NCI-H128 (cell line): Measurements from ENCODE around the gene HIPK2.
A peak's percentile ranks its signal among the peaks of the same experiment; 100 is the strongest.

Experiments
- DNase-seq: peaks from one replicate; lab custom pipeline; 2025; ENCODE audit not compliant: unreplicated experiment; lab: John Stamatoyannopoulos, UW

Gene HIPK2

GRCh38 chr7:139753081-139753692, 24.6 kb downstream of the HIPK2 start:
- no peak for DNase-seq

GRCh38 chr7:139752604-139753003, 25.2 kb downstream of the HIPK2 start:
- DNase-seq: no peak

- DNase-seq: no peak
Observed at GRCh38 chr7:139752148-139752547, 25.6 kb downstream of the HIPK2 start.

- no peak for DNase-seq
Observed at GRCh38 chr7:139750459-139751095, 27.2 kb downstream of the HIPK2 start.

GRCh38 chr7:139749545-139749944, 28.3 kb downstream of the HIPK2 start:
- DNase-seq: no peak

GRCh38 chr7:139748941-139749340, 28.9 kb downstream of the HIPK2 start:
- DNase-seq: no peak

- DNase-seq: no peak
Observed at GRCh38 chr7:139748373-139748765, 29.4 kb downstream of the HIPK2 start.

- DNase-seq: no peak
Observed at GRCh38 chr7:139747662-139748372, 30.0 kb downstream of the HIPK2 start.

- no peak for DNase-seq
Observed at GRCh38 chr7:139746652-139747051, 31.1 kb downstream of the HIPK2 start.

- no peak for DNase-seq
Observed at GRCh38 chr7:139745678-139746143, 32.1 kb downstream of the HIPK2 start.

- no peak for DNase-seq
Observed at GRCh38 chr7:139744768-139745677, 32.8 kb downstream of the HIPK2 start.

GRCh38 chr7:139743967-139744767, 33.6 kb downstream of the HIPK2 start:
- no peak for DNase-seq

- DNase-seq: no peak
Observed at GRCh38 chr7:139743267-139743966, 34.4 kb downstream of the HIPK2 start.

GRCh38 chr7:139741789-139742344, 35.9 kb downstream of the HIPK2 start:
- no peak for DNase-seq

GRCh38 chr7:139741239-139741638, 36.6 kb downstream of the HIPK2 start:
- DNase-seq: no peak

GRCh38 chr7:139739863-139740597, 37.8 kb downstream of the HIPK2 start:
- DNase-seq: peak; percentile 36

- DNase-seq: no peak
Observed at GRCh38 chr7:139738772-139739171, 39.0 kb downstream of the HIPK2 start.

GRCh38 chr7:139738101-139738489, 39.7 kb downstream of the HIPK2 start:
- no peak for DNase-seq
